Gastrocnemius medialis (tissue), 4 donors: ENCODE measurements around the gene CLEC6A. TPM values are rescaled to one million over a fixed set of nuclear protein-coding genes. Genes with fewer than 3 reads are reported as not detected.

Source experiments
- ATAC-seq, 2 donors: fragments of 150-250 bp; one replicate each; pipeline ENCODE4 v1.9.1; 2016
- DNase-seq, 2 donors: peaks; one replicate each; pipeline ENCODE4 v3.0.0-alpha.2; 2019
- H3K27ac ChIP-seq, 4 donors: fragments of 200-600 bp; sonication (generic); 1 replicate in 1 of 4; 2 replicates in 3 of 4; pipeline ENCODE4 v1.5.1; 2016 to 2018; ENCODE audit warnings: mild to moderate bottlenecking in 2 of 4, moderate library complexity in 1 of 4
- H3K27me3 ChIP-seq, 3 donors: fragments of 200-600 bp; sonication (generic) in 2 of 3; 1 replicate in 1 of 3; 2 replicates in 2 of 3; pipeline versions ENCODE4 v1.5.1 to v1.6.0; 2016 to 2019; ENCODE audit warnings: mild to moderate bottlenecking in 1 of 3, moderate library complexity in 1 of 3
- H3K36me3 ChIP-seq, 2 donors: fragments of 200-600 bp; sonication (generic) in 1 of 2; one replicate each; pipeline ENCODE4 v1.5.1; 2017 to 2018
- H3K4me1 ChIP-seq, 2 donors: fragments of 200-600 bp; sonication (generic) in 1 of 2; one replicate each; pipeline ENCODE4 v1.5.1; 2016 to 2017; ENCODE audit warnings: mild to moderate bottlenecking in 2 of 2
- H3K4me3 ChIP-seq, 4 donors: fragments of 200-600 bp; sonication (generic) in 3 of 4; 1 replicate in 1 of 4; 2 replicates in 3 of 4; pipeline ENCODE4 v1.5.1; 2016 to 2019; ENCODE audit warnings: mild to moderate bottlenecking in 2 of 4
- H3K9me3 ChIP-seq, 3 donors: fragments of 200-600 bp; sonication (generic) in 2 of 3; 1 replicate in 1 of 3; 2 replicates in 2 of 3; pipeline ENCODE4 v1.5.1; 2016 to 2019
- POLR2A ChIP-seq, 2 donors: fragments of 450-650 bp; IDR thresholded peaks; one replicate each; pipeline ENCODE4 v1.6.1; 2017; ENCODE audit warnings: antibody characterized with exemption in 2 of 2, mild to moderate bottlenecking in 2 of 2, moderate library complexity in 2 of 2
- in situ Hi-C, 4 donors: fragments of 200-750 bp; cut with MboI; loops; one replicate each; pipeline versions ENCODE4 v1.15.0 to v1.8.0; 2017; ENCODE audit warnings: low sequenced_read_pairs in 4 of 4
- intact Hi-C: fragments of 100-400 bp; cut with DNase I; formaldehyde crosslinking; loops from one replicate; pipeline ENCODE4 v1.15.1; 2023; ENCODE audit warnings: low total_unique reads
- total RNA-seq, 4 donors: library from RNA; depleted of rRNA; stranded (reverse); fragments of >200 nt; gene quantifications; one replicate each; pipeline versions ENCODE4 v1.1.0 to v1.2.3, GENCODE V29; 2016
- TF ChIP-seq, protein P1 (sequence below), 5 experiments: fragments of 450-650 bp in 3 of 5; fragments of 200-600 bp in 2 of 5; sonication (generic) in 2 of 5; IDR thresholded peaks in 4 of 5; conservative IDR thresholded peaks in 1 of 5; 1 replicate in 4 of 5; 2 replicates in 1 of 5; pipeline ENCODE4 v1.5.1; 2016 to 2019; ENCODE audit warnings: antibody characterized with exemption in 5 of 5, mild to moderate bottlenecking in 3 of 5, moderate library complexity in 3 of 5

CLEC6A gene
- total RNA-seq, 4 donors from 2014 or later, result not detected

DNA sequence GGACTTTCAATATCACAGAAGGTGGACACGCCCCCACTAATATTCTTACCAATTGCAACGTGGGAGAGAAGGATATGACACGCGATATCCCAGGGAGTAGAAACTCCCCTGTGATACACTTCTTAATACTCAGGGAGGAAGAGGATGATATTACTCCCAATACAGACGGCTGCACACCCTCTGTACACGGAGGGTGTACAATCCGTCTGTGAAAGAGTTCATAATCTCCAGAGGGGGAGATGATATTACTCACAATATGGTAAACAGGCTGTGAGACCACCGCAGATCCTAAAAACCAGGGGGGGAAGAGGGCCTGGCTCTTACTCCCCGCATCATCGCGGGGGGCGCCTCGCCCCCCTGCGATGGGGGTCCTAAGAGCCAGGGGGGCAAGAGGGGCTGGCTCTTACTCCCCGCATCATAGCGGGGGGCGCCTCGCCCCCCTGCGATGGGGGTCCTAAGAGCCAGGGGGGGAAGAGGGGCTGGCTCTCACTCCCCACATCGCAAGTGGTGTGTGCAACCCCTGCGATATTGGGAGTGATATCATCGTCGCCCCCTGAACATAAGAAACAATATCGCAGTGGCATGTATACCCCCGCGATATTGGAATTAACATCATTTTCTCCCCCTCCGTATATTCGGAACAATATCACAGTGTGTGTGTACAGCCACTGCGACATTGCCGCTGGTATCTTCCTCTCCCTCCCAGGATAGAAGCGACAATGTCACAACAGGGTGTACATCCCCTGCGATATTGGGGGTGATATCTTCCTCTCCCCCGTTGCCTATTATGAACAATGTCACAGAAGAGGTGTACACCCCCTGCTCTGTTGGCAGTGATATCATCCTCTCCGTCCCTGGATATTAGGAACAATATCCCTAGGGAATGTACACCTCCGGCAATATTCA lies 8.9 kb upstream of the CLEC6A start:
- H3K4me3 ChIP-seq, result no peak overlapping the region
- no peaks in the 10 kb centered on the region for H3K9me3 ChIP-seq
- in situ Hi-C loops (no loop called here), intact Hi-C loops (no loop called here)
- ATAC-seq (no peak), DNase-seq (no peak)
- no peaks in the 10 kb centered on the region for H3K27me3 ChIP-seq
- no peak overlapping the region for H3K27ac ChIP-seq
- H3K36me3 ChIP-seq, result no peaks in the 10 kb centered on the region
- no peaks in the 10 kb centered on the region for H3K4me1 ChIP-seq
- TF ChIP-seq POLR2A (IDR thresholded peaks at IDR 0.05), result no peak
- TF ChIP-seq, protein P1, sequence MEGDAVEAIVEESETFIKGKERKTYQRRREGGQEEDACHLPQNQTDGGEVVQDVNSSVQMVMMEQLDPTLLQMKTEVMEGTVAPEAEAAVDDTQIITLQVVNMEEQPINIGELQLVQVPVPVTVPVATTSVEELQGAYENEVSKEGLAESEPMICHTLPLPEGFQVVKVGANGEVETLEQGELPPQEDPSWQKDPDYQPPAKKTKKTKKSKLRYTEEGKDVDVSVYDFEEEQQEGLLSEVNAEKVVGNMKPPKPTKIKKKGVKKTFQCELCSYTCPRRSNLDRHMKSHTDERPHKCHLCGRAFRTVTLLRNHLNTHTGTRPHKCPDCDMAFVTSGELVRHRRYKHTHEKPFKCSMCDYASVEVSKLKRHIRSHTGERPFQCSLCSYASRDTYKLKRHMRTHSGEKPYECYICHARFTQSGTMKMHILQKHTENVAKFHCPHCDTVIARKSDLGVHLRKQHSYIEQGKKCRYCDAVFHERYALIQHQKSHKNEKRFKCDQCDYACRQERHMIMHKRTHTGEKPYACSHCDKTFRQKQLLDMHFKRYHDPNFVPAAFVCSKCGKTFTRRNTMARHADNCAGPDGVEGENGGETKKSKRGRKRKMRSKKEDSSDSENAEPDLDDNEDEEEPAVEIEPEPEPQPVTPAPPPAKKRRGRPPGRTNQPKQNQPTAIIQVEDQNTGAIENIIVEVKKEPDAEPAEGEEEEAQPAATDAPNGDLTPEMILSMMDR (IDR thresholded peaks at IDR 0.05 in 4 of 5, conservative IDR thresholded peaks at IDR 0.05 in 1 of 5), result no peak

- intact Hi-C loops, result no loop called here
- Histone ChIP-seq H3K27ac (no peak overlapping the region), H3K4me3 (no peak overlapping the region), H3K27me3 (no peaks in the 10 kb centered on the region), H3K36me3 (no peaks in the 10 kb centered on the region), H3K9me3 (no peaks in the 10 kb centered on the region), H3K4me1 (no peaks in the 10 kb centered on the region)
- DNase-seq (no peak), ATAC-seq (no peak)
- in situ Hi-C loops, result no loop called here
- no peak for TF ChIP-seq POLR2A (IDR thresholded peaks at IDR 0.05)
- TF ChIP-seq, protein P1 (IDR thresholded peaks at IDR 0.05 in 4 of 5, conservative IDR thresholded peaks at IDR 0.05 in 1 of 5), result no peak
Measured at GRCh38 chr12:8449355-8449859, 6.4 kb upstream of the CLEC6A start.

- Histone ChIP-seq H3K27ac (no peak overlapping the region), H3K4me1 (no peaks in the 10 kb centered on the region), H3K4me3 (no peak overlapping the region), H3K36me3 (no peaks in the 10 kb centered on the region), H3K27me3 (no peaks in the 10 kb centered on the region), H3K9me3 (no peaks in the 10 kb centered on the region)
- DNase-seq (no peak), ATAC-seq (no peak)
- TF ChIP-seq, protein P1 (IDR thresholded peaks at IDR 0.05 in 4 of 5, conservative IDR thresholded peaks at IDR 0.05 in 1 of 5), result no peak
- TF ChIP-seq POLR2A (IDR thresholded peaks at IDR 0.05), result no peak
- intact Hi-C loops (no loop called here), in situ Hi-C loops (no loop called here)
Measured at GRCh38 chr12:8452036-8452435, 3.7 kb upstream of the CLEC6A start.

DNA sequence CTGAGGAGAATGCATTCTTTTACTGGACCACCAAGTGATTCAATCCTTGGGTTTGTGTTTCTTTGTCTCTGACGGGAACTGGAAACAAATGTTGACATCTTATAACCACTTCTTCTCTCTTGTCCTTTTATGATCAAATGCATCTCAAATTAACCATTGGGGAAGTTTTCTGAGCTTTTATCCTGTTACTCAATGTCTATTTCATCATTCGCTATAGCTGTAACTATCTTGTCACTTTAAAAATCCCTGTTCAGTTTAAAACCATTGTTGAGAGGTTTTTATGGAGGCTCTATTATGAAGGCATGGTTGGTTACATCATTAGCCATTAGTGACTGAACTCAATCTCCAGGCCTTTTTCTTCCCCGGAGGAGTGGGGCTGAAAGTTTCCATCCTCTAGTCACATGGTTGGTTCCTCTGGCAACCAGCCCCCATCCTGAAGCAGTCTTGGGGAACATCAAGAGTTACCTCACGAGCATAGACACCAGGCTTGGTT lies 2.7 kb upstream of the CLEC6A start:
- Histone ChIP-seq H3K4me3 (no peak overlapping the region), H3K36me3 (no peaks in the 10 kb centered on the region), H3K4me1 (no peaks in the 10 kb centered on the region), H3K9me3 (no peaks in the 10 kb centered on the region), H3K27me3 (no peaks in the 10 kb centered on the region), H3K27ac (no peak overlapping the region)
- ATAC-seq (no peak), DNase-seq (no peak)
- TF ChIP-seq, protein P1 (IDR thresholded peaks at IDR 0.05 in 4 of 5, conservative IDR thresholded peaks at IDR 0.05 in 1 of 5), result no peak
- no peak for TF ChIP-seq POLR2A (IDR thresholded peaks at IDR 0.05)
- in situ Hi-C loops (no loop called here), intact Hi-C loops (no loop called here)
